GM18873 (cell line): ENCODE data around the gene SFSWAP.
"Not testable (repeated sequence)": the region's sequence is repeated elsewhere in the genome, so short reads cannot be mapped to it uniquely, and the experiment has no call there.

Source experiments
- ATAC-seq: cut with Tn5 transposase; IDR thresholded peaks from one replicate; pipeline ENCODE4 v1.9.1; 2021; ENCODE audit warnings: mild to moderate bottlenecking, moderate library complexity, moderate number of reproducible peaks; ENCODE audit not compliant: unreplicated experiment, low FRiP score

The SFSWAP gene

DNA sequence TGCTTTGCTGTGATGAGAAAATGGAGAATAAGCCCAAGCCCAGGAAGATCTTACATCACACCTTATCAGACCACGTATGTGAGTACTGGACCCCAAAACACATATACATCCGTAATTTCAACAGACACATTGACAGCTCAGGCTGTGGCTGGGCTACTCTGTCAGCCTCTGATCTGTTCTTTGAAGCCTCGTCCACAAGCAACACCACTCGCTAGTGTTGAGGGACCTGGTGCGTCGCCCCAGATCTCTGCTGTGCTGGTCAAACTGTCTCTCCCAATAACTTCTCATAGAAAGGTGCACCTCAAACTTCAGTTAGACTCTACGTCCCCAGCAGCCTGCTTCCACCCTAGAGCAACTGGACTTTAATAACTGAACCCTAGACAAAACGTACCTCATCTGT lies 10.6 kb upstream of the SFSWAP start:
- ATAC-seq: no peak

DNA sequence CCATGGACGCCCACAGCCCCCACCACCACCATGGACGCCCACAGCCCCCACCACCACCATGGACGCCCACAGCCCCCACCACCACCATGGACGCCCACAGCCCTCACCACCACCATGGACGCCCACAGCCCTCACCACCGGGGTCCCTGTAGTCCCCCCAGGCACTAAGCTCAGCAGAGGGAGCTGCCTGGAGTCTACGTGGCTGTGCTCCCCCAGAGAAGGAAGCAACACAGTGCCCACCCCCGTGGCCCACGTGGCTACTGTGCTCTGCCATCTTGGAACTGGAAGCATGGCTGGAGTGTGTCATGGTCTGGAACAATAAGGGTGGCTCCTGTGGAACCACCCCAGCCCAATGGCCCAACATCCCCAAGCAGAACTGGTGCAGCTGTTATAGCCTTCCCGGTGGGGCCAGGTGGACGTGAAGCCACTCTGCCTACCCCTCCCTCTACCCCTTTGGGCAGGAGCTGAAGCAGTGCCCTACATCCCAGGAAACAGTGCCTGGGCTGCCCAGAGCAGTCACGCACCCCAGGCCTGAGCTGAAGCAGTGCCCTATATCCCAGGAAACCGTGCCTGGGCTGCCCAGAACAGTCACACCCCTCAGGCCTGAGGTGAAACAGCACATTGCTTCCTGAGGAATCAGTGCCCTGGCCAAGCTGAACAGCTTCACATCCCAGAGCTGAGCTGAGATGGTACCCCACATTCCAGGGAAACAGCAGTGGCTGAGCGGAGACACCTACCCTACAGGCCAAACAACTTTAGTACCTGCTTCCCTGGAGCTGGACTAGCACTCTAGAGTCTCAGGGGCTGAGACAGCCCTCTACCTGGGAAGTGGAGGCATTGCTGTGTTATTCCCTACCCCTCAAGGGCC lies 9.0 kb upstream of the SFSWAP start:
- ATAC-seq: no peak

DNA sequence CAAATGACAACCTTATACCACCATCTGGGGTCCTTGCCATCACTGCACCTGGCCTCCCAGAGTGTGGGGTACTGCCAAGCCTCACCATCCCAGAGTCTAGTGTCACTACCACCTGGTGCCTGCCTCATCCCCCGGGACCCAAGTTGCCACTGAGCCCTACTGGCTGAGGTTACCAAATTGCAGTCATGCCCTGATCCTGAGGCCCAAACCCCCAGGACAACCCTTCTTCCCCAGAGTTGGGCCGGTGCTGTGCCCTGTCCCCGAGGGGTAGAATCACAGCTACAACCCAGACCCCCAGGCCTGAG lies 8.4 kb upstream of the SFSWAP start:
- no peak for ATAC-seq

DNA sequence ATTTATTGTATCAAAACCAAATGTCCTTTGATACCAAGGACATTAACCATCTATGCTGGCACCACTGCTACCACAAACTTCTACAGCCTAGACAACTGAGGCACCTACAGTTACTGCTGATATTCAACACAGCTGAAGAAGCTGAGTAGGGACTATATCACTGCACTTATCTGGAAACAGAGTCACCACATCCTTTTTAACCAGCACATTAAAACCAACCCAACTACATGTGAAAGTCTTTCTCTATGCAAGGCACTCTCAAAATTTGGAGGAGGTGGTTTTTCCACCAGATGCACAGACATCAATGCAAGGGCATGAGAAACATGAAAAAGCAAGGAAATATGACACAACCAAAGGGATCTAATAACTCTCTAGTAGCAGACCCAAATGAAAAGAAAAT lies 7.7 kb upstream of the SFSWAP start:
- no peak for ATAC-seq

- no peak for ATAC-seq
These were observed 6.4 kb upstream of the SFSWAP start for GRCh38 chr12:131704509-131704908.

DNA sequence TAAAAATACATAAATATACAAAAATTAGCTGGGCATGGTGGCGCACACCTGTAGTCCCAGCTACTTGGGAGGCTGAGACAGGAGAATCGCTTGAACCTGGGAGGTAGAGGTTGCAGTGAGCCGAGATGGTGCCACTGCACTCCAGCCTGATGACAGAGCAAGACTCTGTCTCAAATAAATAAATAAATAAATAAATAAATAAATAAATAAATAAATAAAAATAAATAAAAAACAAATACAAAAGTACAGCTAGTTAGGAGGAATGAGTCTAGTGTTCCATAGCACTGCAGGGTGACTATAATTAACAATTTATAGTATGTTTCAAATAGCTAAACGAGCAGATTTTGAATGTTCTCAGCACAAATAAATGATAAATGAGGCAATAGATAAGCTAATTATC lies 4.2 kb upstream of the SFSWAP start:
- ATAC-seq: not testable (repeated sequence)

- ATAC-seq: no peak
These were observed 1.7 kb upstream of the SFSWAP start for GRCh38 chr12:131709226-131709625.

DNA sequence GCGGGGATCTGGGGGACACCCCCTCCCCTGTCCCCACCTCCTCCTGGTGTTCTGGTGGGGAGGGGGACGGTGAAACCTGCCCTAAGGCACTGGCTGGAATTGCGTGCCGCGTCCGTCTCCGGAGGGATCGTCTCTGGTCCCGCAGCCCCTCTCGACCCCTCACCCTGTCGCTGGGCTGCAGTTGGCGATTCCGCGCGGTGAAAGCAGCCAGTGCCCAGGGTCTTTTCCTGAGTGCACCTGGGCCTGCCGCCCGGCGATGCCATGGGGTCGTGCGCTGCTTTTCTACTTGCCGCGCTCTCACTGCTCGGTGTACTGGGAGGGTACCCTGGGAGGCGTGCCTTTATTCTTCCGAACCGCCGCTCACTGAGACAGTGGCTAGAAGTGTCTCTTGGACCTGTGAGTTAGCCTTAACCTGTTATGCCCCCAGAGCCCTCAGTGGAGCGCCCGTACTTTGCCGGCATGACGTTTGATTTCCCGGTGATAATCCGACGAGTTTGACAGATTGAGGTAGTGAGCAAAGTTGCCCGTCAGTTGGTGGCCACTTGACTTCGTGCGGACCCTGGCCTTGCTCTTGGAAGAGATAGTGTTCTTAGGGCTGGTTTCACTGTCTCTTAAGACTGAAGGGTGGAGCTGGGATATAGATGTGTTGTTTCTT lies 788 bp downstream of the SFSWAP start:
- no peak for ATAC-seq

DNA sequence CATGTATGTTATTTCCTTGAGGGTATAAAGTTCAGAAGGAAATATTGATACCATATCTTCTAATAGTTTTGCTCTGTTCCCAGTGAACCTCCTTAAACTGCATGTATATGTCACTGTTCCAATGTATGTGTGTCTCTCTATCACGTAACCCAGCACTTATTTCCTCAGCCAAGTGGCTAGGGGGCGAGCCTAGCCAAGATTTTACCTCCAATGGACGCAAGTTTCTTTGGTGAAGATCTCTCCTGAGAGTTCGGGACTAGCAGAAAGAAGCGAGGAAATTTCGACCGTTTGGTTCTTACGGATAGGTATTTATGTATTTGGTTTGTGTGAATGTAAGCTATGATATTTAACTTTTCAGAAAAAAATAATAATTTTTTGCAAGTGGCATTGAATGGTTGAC lies 2.5 kb downstream of the SFSWAP start:
- ATAC-seq: no peak

DNA sequence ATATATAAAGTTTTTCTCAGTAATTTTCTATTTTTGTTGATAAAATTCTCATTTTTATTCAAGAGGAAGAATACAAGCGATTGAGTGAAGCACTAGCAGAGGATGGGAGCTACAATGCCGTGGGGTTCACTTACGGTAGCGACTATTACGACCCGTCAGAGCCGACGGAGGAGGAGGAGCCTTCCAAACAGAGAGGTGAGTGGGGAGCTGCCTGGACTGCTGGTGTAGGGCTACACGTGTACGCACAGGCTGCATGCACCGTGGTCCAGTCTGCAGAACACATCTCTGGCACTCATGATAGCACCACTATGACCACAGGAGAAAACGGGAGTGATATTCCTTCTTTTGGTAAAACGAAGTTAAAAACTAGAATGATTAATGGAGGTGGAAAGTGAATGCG lies 3.9 kb downstream of the SFSWAP start:
- ATAC-seq: no peak

DNA sequence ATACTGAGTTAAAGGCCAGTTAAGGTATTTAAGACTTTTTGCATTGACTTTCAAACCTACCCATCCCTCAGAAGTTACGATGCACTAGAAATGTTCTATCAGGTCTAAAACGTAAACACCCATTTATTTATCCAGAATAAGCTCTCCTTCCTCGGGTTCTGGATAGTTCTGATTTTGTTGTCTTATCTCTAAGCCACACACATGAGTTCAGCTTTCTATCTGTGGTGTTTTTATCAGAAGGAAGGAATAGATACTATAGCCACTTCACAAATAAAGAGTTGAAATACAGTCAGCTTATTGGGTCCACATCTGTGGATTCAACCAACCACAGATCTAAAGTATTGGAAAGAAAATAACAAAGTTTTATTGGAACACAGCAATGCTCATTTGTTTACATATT lies 5.4 kb downstream of the SFSWAP start:
- no peak for ATAC-seq

GRCh38 chr12:131720241-131720640 lies 9.4 kb downstream of the SFSWAP start:
- ATAC-seq: no peak

GRCh38 chr12:131720921-131721320 lies 10.0 kb downstream of the SFSWAP start:
- ATAC-seq: no peak

DNA sequence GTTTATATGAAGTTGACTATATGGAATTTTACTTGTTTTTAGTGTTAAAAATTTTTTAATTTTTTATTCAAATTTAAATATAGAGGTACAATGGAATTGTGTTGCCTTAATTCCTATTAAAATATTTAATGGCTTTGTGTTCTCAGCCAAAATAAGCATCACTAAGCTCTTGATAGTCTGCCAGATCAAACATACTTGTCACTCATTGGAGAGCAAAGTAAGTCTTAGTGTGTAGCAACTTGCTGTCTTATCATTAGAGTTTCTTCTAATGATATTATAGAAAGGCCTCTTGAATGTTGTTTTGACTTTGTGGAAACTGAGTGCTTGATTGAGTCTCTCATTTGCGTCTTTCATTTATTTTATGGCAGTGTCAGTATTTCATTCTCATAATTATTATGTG lies 10.7 kb downstream of the SFSWAP start:
- no peak for ATAC-seq

GRCh38 chr12:131723532-131723931 lies 12.6 kb downstream of the SFSWAP start:
- no peak for ATAC-seq

DNA sequence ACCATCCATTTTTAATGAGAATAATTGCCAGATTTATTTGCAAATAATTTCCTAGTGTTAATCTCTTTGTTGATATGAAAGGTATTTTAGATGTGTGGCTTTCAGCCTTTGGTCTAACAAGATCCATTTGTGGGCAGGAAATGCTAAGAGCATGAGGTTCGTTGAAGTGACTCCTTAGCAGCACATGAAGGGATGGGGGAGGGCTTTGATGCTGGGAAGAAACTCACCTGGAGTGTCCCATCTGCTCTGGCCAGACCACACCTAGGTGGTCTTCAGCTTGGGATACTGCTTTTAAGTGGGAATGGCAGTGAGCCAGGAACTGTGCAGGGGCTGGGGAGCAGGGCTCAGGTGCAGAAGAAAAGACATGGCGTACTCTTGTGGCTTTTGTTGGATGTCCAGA lies 13.6 kb downstream of the SFSWAP start:
- ATAC-seq: no peak

GRCh38 chr12:131725503-131725902 lies 14.6 kb downstream of the SFSWAP start:
- no peak for ATAC-seq

DNA sequence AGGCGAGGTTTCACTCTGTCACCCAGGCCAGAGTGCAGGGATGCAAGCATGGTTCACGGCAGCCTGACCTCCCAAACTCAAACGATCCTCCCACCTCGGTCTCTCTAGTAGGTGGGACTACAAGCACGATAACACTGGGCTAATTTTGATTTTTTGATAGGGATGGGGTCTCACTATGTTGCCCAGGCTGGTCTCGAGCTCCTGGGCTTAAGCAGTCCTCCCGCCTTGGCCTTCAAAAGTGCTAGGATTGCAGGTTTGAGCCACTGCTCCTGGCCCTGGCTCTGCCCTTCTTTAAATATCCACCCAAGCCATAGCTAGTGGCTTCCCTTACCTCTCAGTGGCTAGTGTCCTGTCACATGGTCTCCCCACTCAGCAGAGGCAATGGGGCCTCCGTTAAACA lies 17.8 kb downstream of the SFSWAP start:
- ATAC-seq: no peak

DNA sequence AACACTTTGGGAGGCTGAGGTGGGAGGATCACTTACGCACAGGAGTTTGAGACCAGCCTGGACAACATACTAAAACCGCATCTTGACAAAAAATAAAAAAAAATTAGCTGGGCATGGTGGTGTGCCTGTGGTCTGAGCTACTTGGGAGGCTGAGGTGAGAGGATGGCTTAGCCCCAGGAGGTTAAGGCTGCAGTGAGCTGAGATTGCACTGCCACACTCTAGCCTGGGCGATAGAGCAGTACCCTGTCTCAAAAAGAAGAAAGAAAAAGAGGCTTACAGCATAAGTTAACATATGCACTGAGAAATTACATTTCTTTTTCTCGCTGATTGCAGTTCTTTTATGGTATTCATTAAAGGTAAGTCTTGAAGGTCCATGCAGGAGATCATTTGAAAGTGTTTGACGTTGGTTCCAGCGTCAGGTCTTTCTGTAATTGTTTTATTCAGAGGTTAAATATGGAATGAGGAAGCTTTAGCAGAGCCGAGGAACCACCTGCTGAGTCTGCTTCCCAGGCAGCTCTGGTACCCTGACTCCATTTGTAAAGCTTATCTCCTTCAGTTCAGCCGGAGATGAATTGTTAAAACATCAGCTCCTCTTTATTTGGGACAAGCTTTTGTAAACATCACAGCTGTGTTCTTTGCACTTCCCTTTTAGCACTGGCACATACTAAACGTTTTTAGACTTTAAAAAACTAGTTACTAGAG lies 18.5 kb downstream of the SFSWAP start:
- ATAC-seq: no peak

DNA sequence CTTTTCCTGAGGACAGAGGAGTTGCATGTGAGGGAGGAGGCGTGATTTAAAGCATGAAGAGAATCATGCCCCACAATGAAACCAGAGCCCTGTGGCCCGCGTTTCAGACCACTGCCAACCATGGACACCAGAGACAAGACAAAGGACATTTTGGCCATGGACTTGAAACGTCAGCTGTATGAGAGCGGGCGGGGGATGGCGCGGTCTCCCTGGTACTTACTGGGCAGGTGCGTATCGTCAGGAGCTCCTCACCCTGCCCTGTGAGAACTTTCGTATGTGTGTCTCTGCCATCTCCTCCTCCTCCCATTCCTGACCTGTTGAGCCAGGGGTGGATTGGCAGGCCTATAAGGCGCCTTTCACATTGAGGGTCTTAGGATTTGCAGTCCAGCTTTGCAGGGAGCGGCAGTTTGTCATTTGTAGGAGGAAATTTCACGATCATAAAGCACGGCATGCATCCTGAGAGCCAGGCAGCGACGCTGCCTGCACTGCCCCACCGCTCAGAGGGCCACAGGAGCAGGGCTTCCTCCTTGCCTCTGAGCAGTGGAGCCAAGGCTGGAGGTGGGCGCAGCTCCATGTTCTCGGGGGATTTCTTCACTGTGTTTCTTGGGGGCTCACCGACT lies 22.2 kb downstream of the SFSWAP start:
- no peak for ATAC-seq

GRCh38 chr12:131733874-131734273 lies 23.0 kb downstream of the SFSWAP start:
- no peak for ATAC-seq
